ENCODE measurements around the gene CES5A.
"Not testable (repeated sequence)": the region's sequence is repeated elsewhere in the genome, so short reads cannot be mapped to it uniquely, and the experiment has no call there.

DNA sequence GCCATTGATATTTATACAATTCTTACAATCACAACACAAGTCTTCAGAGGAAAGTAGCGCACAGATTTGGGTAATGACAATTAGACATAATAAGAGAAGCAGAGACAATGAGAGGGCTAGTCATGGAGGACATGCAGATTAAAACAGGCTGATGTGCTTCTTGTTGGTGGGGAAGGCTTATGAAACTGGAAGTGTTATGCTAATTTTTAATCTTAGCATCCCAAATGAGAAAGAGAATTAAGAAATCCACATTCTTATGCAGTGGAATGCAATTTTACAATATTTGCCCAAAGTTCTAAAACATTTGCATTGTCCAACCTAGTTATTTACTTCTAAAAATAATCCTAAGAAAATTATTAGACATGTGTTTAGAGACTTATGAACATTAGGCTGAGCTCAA, 66.9 kb downstream of the CES5A start:
- TF ChIP-seq, protein P1, sequence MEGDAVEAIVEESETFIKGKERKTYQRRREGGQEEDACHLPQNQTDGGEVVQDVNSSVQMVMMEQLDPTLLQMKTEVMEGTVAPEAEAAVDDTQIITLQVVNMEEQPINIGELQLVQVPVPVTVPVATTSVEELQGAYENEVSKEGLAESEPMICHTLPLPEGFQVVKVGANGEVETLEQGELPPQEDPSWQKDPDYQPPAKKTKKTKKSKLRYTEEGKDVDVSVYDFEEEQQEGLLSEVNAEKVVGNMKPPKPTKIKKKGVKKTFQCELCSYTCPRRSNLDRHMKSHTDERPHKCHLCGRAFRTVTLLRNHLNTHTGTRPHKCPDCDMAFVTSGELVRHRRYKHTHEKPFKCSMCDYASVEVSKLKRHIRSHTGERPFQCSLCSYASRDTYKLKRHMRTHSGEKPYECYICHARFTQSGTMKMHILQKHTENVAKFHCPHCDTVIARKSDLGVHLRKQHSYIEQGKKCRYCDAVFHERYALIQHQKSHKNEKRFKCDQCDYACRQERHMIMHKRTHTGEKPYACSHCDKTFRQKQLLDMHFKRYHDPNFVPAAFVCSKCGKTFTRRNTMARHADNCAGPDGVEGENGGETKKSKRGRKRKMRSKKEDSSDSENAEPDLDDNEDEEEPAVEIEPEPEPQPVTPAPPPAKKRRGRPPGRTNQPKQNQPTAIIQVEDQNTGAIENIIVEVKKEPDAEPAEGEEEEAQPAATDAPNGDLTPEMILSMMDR (IDR thresholded peaks at IDR 0.05; ENCODE audit: low read depth, low read length): not testable (repeated sequence)
- TF ChIP-seq POLR2A (IDR thresholded peaks at IDR 0.05; ENCODE audit: extremely low read depth, insufficient read length): not testable (repeated sequence)
- TF ChIP-seq, protein P2, sequence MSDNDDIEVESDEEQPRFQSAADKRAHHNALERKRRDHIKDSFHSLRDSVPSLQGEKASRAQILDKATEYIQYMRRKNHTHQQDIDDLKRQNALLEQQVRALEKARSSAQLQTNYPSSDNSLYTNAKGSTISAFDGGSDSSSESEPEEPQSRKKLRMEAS (IDR thresholded peaks at IDR 0.05; ENCODE audit: low read depth, low read length): not testable (repeated sequence)
